Activated T-cell treated with anti-CD3 and anti-CD28 coated beads for 24 hours (primary cell): ENCODE measurements around the gene C16orf89.

ENCODE experiments used
- DNase-seq: peaks from one replicate; pipeline ENCODE4 v3.0.0-alpha.2; 2020; ENCODE audit warnings: low read depth

The C16orf89 gene

DNA sequence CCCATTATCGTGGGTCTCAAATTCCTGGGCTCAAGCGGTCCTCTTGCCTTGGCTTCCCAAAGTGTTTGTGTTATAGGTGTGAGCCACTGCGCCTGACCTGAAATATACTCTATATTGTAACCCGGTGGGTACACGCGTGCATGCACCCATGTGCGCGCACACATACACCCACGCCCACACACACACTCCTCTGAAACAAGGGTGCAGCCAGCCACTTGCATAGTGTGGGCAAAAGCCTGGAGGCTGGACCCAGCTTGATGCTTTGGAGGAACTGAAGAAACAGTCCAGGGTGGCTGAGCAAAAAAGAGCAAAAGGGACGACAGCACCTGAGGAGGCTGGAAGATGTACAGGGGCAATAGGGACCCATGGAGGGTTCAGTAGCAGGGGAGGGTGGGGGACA is 61.9 kb downstream of the C16orf89 start:
- no peak for DNase-seq

DNA sequence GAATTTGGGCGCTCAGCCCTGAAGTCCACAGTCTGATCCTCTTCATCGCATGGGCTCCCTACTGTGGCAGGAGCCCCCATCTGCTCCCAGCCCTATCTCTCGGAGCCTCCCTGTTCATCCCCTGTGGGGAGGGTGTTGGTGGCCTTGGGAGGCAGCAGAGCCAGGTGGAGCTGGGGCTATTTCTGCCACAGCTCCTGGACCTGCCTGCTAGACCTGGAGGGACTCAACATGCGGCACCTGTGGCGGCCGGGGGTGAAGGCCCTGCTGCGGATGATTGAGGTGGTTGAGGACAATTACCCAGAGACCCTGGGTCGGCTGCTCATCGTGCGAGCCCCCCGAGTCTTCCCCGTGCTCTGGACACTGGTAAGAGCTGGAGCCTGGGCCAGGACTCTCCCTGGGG is 62.5 kb downstream of the C16orf89 start:
- no peak for DNase-seq

DNA sequence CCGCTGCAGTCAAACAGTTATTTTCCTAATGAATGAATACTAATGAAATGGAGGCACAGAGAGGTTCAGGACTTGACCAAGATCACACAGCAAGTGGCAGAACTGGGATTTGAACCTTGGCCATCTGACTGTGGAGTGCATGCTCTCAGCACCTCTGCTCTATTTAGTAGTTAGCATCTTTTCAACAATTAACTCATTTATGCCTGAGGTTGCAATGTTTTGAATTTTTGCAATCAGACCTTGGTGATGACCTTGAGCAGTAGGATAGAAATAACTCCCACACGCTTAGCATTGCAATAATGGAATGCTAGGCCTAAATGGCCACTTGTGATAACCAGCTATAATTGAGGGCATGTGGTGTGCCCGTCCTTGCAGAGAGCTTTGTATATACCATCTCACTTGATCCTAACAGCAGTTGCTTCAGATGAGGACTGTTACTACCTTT is 63.0 kb downstream of the C16orf89 start:
- DNase-seq = no peak

DNA sequence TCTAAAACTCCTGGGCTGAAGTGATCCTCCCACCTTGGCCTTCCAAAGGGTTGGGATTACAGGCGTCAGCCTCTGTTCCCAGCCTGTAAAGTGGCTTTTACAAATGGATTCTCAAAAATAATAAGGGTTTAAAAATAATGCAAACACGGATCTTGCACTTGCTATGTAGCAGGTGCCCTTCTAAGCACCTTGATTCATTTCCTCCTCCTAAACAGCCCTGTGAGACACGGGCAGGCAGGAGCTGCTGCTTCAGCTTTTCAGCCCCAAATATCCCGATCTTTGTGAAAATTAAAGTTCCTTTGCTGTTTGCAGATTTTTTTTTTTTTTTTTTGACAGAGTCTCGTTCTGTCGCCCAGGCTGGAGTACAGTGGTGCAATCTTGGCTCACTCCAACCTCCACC is 63.8 kb downstream of the C16orf89 start:
- no peak for DNase-seq

DNA sequence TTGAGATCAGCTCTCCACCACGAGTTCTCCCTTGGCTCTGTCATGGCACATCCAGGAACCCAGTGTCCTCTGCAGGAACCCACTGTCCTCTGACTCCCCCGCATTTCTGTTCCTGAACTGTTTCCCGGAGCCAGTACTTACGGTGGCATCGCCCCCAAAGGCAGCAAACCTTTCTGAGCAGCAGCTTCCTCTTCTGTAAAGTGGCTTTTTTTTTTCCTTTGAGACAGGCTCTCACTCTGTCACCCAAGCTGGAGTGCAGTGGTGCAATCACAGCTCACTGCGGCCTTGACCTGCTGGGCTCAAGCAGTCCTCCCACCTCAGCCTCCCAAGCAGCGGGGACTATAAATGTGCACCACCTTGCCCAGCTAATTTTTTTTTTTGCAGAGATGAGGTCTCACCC is 64.2 kb downstream of the C16orf89 start:
- DNase-seq = no peak

DNA sequence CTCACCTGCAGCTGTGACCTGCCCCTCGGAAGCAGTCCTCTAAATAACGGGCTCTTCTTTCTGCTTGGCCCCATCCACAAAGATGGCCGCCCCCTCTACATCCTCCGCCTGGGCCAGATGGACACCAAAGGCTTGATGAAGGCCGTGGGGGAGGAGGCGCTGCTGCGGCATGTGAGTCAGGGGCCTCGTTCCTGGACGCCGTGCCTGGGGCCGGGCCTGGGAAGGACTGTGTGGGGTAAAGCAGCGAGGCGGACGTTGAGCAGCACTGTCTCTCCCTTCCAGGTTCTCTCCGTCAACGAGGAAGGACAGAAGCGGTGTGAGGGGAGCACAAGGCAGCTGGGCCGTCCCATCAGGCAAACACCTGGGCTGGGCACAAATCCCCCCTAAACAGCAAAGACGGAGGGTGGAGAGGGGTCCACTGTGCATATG is 65.2 kb downstream of the C16orf89 start:
- DNase-seq = no peak

DNA sequence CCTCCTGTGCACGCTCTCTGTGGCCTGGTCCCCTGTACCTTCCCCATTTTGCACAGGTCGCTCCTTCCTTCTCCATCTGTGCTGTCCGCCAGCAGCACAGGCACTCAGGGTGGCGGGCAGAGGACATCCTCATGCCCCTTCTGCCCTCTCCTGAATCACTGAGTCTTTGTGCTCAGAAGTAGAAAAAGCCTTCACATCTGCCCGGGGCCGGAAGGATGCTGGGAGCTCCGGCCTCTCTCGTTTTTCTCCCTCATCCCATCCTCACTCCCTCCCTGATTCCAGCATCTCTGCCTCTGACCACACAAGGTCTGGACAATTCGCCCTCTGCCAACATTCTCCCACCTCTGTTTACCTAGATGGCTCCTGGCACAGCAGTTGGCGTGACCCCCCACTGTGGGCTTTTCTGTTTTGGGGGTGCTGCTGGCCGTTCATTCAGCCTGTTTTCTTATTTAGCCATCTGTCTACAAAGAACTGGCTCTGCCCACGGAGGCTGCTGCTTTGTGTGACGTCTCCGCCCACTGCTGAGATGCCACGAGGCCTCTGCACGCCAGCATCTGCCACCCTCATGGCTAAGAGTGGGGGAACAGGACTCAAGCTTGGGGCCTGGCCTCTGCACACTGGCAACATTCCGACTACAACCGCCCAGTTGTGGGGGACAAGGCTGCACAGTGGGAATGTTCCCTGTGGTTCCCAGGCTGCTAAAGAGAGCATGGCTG is 70.9 kb downstream of the C16orf89 start:
- no peak for DNase-seq
